Transverse colon (tissue), 4 donors: ENCODE measurements around the gene MCRIP2. TPM values are rescaled to one million over a fixed set of nuclear protein-coding genes. Genes with fewer than 3 reads are reported as not detected.
"Not testable (repeated sequence)": the region's sequence is repeated elsewhere in the genome, so short reads cannot be mapped to it uniquely, and the experiment has no call there.

Experiments used
- DNase-seq: peaks from one replicate; pipeline ENCODE4 v3.0.0-alpha.2; 2019
- H3K27ac ChIP-seq, 4 donors: fragments of 200-600 bp; sonication (generic); 2 replicates each; pipeline ENCODE4 v1.5.1; 2016 to 2018; ENCODE audit warnings: inconsistent platforms in 4 of 4
- H3K27me3 ChIP-seq: fragments of 200-600 bp; sonication (generic); 2 replicates; pipeline ENCODE4 v1.5.1; 2017; ENCODE audit warnings: inconsistent platforms
- H3K36me3 ChIP-seq, 4 donors: fragments of 200-600 bp; sonication (generic); 2 replicates each; pipeline ENCODE4 v1.5.1; 2017 to 2019; ENCODE audit warnings: inconsistent platforms in 4 of 4
- H3K4me1 ChIP-seq, 4 donors: fragments of 200-600 bp; sonication (generic); 2 replicates each; pipeline ENCODE4 v1.5.1; 2017 to 2020; ENCODE audit warnings: inconsistent platforms in 4 of 4
- H3K4me3 ChIP-seq, 4 donors: fragments of 200-600 bp; sonication (generic); 1 replicate in 1 of 4; 2 replicates in 3 of 4; pipeline versions ENCODE4 v1.5.1 to v1.6.1; 2017 to 2019; ENCODE audit warnings: inconsistent platforms in 4 of 4
- H3K9me3 ChIP-seq, 2 donors: fragments of 200-600 bp; sonication (generic); 2 replicates each; pipeline ENCODE4 v1.5.1; 2017 to 2019; ENCODE audit warnings: inconsistent platforms in 2 of 2
- CTCF ChIP-seq, 5 experiments: fragments of 200-600 bp in 3 of 5; fragments of 450-650 bp in 2 of 5; sonication (generic) in 3 of 5; IDR thresholded peaks; 1 replicate in 2 of 5; 2 replicates in 3 of 5; pipeline ENCODE4 v1.5.1; 2016 to 2017; ENCODE audit warnings: antibody characterized with exemption in 5 of 5, inconsistent platforms in 3 of 5, mild to moderate bottlenecking in 2 of 5, moderate library complexity in 1 of 5
- EP300 ChIP-seq: sonication (generic); formaldehyde crosslinking; IDR thresholded peaks from one replicate; pipeline ENCODE4 v1.6.1; 2017; ENCODE audit warnings: antibody characterized with exemption, low read depth
- POLR2A ChIP-seq: fragments of 450-650 bp; IDR thresholded peaks from one replicate; pipeline ENCODE4 v1.6.1; 2016; ENCODE audit warnings: antibody characterized with exemption, mild to moderate bottlenecking, moderate library complexity
- POLR2AphosphoS5 ChIP-seq, 3 donors: sonication (generic); formaldehyde crosslinking; IDR thresholded peaks; one replicate each; pipeline ENCODE4 v1.6.1; 2016; ENCODE audit warnings: antibody characterized with exemption in 3 of 3
- WGBS, 2 donors: methylation state at CpG; one replicate each; pipeline ENCODE4 v1.1.5; 2018; ENCODE audit warnings: low coverage in 1 of 2; 5-methylcytosine and 5-hydroxymethylcytosine counted together
- in situ Hi-C, 4 donors: fragments of 200-750 bp; cut with MboI; loops; one replicate each; pipeline versions ENCODE4 v1.15.0 to v1.15.1; 2017; ENCODE audit warnings: low sequenced_read_pairs in 3 of 4, low pct_ligation_motif_present in 1 of 4, low pct_unique_long_range_greater_than_20kb in 1 of 4
- intact Hi-C: fragments of 100-400 bp; cut with DNase I; formaldehyde crosslinking; loops from one replicate; pipeline ENCODE4 v1.15.1; 2023; ENCODE audit warnings: low total_unique reads
- total RNA-seq, 4 donors: library from RNA; depleted of rRNA; stranded (reverse); fragments of >200 nt; gene quantifications; one replicate each; pipeline ENCODE4 v1.1.0, GENCODE V29; 2016

Gene MCRIP2
- total RNA-seq, 4 donors from 2014 or later, result 158 to 267 (median 211) TPM

- DNase-seq, result no peak
- Histone ChIP-seq H3K27me3 (no peaks in the 10 kb centered on the region), H3K4me3 (no peak overlapping the region), H3K36me3 (no peaks in the 10 kb centered on the region), H3K4me1 (peaks cover 13 to 36% (median 32%) of the 10 kb centered on the region in 4 donors), H3K27ac (no peak overlapping the region), H3K9me3 (no peaks in the 10 kb centered on the region)
- in situ Hi-C loops (no loop called here), intact Hi-C loops (no loop called here)
- WGBS, 2 donors, result 92% methylated on average over 12 of the region's 12 CpGs; no CpG with 5 or more reads in 1 of the 2 donors
- TF ChIP-seq EP300, result no peak
- TF ChIP-seq CTCF (IDR thresholded peaks at IDR 0.05), result no peak
- no peak for TF ChIP-seq POLR2A
Observed at GRCh38 chr16:596736-597060, 44.9 kb upstream of the MCRIP2 start.

GRCh38 chr16:597655-598054 lies 44.0 kb upstream of the MCRIP2 start:
- H3K9me3 ChIP-seq, H3K27me3 ChIP-seq, H3K4me3 ChIP-seq, H3K27ac ChIP-seq, DNase-seq, intact Hi-C loops, in situ Hi-C loops, H3K36me3 ChIP-seq: not testable (repeated sequence)
- 98 to 100% methylated on average over 4 to 7 of the region's 7 CpGs for WGBS, 2 donors
- peaks cover 3 to 26% (median 22%) of the 10 kb centered on the region in 4 donors for H3K4me1 ChIP-seq

GRCh38 chr16:598823-599739 lies 42.5 kb upstream of the MCRIP2 start:
- peak; percentile 35 for DNase-seq
- H3K36me3 ChIP-seq, result no peaks in the 10 kb centered on the region
- H3K4me1 ChIP-seq, result peaks cover 3 to 13% (median 9%) of the 10 kb centered on the region in 4 donors
- intact Hi-C loops (no loop called here), in situ Hi-C loops (no loop called here)
- no peak overlapping the region for H3K4me3 ChIP-seq
- H3K9me3 ChIP-seq, result no peaks in the 10 kb centered on the region
- TF ChIP-seq CTCF (IDR thresholded peaks at IDR 0.05) (no peak), EP300 (no peak), POLR2AphosphoS5 (IDR thresholded peaks at IDR 0.05) (no peak), POLR2A (no peak)
- no peaks in the 10 kb centered on the region for H3K27me3 ChIP-seq
- 96% methylated on average over 40 of the region's 43 CpGs; no CpG with 5 or more reads in 1 of the 2 donors for WGBS, 2 donors
- peak overlapping the region in 1 of 4 donors; percentile 44 for H3K27ac ChIP-seq

- Histone ChIP-seq H3K27ac (no peak overlapping the region), H3K4me1 (no peaks in the 10 kb centered on the region), H3K27me3 (no peaks in the 10 kb centered on the region), H3K36me3 (no peaks in the 10 kb centered on the region), H3K4me3 (no peak overlapping the region), H3K9me3 (no peaks in the 10 kb centered on the region)
- DNase-seq, result no peak
- in situ Hi-C loops, result loop anchor here in 1 of 4 donors (25.0 kb wide), 1 partner anchor 88 kb away; no protein-coding TSS in a partner anchor
- 64 to 100% methylated on average over 3 to 7 of the region's 7 CpGs for WGBS, 2 donors
- TF ChIP-seq POLR2AphosphoS5 (IDR thresholded peaks at IDR 0.05), result no peak
- no peak for TF ChIP-seq CTCF (IDR thresholded peaks at IDR 0.05)
- no peak for TF ChIP-seq EP300
- no peak for TF ChIP-seq POLR2A
- intact Hi-C loops, result no loop called here
Observed at GRCh38 chr16:600781-601180, 40.8 kb upstream of the MCRIP2 start.
